Right lobe of liver (tissue), 4 donors: ENCODE results near the gene DKC1.

Experiments used
- POLR2A ChIP-seq: fragments of 450-650 bp; IDR thresholded peaks from one replicate; pipeline ENCODE4 v1.6.1; 2017; ENCODE audit warnings: antibody characterized with exemption, mild to moderate bottlenecking
- TF ChIP-seq, protein P1 (sequence below), 4 donors: fragments of 200-600 bp in 3 of 4; fragments of 450-650 bp in 1 of 4; IDR thresholded peaks; one replicate each; pipeline versions ENCODE4 v1.5.1 to v1.8.0; 2016 to 2022; ENCODE audit warnings: antibody characterized with exemption in 4 of 4, mild to moderate bottlenecking in 2 of 4
- donor health status: DM: no; HTN: no; CAD: no.
- donor health status: DM: no; HTN: no; CAD: no.
- donor health status: DM: no; HTN: yes; CAD: no.

- TF ChIP-seq, protein P1, sequence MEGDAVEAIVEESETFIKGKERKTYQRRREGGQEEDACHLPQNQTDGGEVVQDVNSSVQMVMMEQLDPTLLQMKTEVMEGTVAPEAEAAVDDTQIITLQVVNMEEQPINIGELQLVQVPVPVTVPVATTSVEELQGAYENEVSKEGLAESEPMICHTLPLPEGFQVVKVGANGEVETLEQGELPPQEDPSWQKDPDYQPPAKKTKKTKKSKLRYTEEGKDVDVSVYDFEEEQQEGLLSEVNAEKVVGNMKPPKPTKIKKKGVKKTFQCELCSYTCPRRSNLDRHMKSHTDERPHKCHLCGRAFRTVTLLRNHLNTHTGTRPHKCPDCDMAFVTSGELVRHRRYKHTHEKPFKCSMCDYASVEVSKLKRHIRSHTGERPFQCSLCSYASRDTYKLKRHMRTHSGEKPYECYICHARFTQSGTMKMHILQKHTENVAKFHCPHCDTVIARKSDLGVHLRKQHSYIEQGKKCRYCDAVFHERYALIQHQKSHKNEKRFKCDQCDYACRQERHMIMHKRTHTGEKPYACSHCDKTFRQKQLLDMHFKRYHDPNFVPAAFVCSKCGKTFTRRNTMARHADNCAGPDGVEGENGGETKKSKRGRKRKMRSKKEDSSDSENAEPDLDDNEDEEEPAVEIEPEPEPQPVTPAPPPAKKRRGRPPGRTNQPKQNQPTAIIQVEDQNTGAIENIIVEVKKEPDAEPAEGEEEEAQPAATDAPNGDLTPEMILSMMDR (IDR thresholded peaks at IDR 0.05), result peak; percentile 82 to 85 (median 82)
- TF ChIP-seq POLR2A, result no peak
Observed at GRCh38 chrX:154748712-154749339, 13.8 kb upstream of the DKC1 start.
